GM19438 (cell line): ENCODE results near the gene MAPRE3.

Experiments used
- ATAC-seq: cut with Tn5 transposase; IDR thresholded peaks from one replicate; pipeline ENCODE4 v1.9.1; 2021; ENCODE audit warnings: low read depth; ENCODE audit not compliant: unreplicated experiment

Gene MAPRE3

DNA sequence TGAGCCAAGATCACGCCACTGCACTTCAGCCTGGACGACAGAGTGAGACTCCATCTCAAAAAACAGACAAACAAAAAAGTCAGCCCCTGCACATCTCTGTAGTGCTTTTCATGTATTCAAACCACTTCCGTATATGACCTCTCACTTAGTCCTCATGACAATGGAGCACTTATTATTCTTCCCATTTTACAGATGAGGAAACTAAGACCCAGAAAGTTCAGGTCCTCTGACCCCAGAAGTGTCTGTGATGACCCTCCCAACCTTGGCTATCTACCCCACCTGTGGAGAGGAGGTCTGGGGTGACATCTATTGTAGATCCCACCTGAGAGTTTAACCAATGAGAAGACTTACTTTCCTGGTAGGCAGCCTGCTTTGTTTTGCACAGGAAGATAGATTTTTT, 21.6 kb upstream of the MAPRE3 start:
- no peak for ATAC-seq

DNA sequence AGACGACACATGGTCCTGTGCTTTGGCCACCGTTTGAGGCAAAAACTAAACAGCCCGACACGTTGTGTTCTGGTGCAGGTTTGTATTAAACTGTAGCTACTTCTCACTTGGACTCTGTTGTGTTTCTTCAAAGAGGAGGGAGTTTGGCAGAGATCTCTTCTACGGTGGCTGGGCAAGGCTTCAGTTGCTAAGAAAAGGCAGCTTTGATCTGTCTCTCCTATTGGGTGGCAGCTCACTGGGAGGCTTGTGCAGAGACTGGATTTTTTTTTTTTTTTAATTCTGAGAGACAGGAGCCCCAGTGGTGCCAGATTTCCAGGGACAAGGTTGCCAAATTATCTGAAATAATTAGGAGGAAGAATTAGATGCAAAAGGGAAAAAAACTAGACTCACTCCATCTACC, 20.2 kb upstream of the MAPRE3 start:
- no peak for ATAC-seq

GRCh38 chr2:26951236-26951635, 19.2 kb upstream of the MAPRE3 start:
- no peak for ATAC-seq

- no peak for ATAC-seq
These were observed 18.1 kb upstream of the MAPRE3 start for GRCh38 chr2:26952374-26952773.

DNA sequence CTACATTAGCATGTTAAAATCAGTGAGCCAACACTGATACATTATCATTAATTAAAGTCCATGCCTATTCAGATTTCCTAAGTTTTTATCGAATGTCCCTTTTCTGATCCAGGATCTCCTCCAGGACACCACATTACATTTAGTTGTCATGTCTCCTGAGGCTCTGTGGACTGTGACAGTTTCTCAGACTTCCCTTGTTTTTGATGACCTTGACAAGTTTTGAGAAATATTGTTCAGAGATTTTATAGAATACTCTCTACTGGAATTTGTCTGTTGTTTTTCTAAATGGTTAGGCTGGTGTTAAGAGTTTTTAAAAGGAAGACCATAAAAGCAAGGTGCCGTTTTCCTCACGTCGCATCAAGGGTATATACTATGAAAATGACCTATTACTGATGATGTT, 16.3 kb upstream of the MAPRE3 start:
- no peak for ATAC-seq

DNA sequence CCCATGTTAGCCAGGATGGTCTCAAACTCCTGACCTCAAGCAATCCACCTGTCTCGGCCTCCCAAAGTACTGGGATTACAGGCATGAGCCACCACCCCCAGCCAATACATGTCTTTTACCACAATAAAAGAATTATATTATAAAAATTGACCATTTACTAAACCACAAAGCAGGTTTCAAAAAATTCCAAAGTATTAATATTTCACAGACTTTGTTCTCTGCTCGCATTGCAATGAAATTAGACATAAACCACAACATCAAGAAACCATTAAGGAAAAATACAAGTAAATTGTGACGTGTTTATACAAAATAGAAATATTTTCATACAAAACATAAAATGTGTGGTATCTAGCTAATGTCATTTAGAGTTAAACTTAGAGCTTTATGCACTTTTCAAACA, 13.4 kb upstream of the MAPRE3 start:
- ATAC-seq = no peak

DNA sequence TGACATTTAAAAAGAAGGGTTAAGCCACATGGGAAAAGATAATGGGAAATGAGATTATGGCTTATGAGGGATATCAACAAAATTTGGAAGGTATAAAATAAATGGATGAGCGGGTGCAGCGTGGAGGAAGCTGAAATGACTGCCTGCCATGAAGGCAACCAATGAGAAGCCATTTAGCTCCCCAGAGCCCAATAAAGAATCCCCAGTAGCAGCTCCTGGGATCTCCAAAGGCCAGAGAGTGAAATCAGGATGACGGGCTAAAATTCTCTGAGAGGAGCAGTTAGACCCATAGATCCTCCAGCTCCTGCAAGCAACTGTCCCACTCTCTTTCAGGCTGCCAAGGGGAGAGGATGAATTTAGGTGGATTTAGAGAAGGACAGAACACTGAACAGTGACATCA, 12.9 kb upstream of the MAPRE3 start:
- ATAC-seq = no peak

GRCh38 chr2:26959331-26959730, 11.1 kb upstream of the MAPRE3 start:
- no peak for ATAC-seq

DNA sequence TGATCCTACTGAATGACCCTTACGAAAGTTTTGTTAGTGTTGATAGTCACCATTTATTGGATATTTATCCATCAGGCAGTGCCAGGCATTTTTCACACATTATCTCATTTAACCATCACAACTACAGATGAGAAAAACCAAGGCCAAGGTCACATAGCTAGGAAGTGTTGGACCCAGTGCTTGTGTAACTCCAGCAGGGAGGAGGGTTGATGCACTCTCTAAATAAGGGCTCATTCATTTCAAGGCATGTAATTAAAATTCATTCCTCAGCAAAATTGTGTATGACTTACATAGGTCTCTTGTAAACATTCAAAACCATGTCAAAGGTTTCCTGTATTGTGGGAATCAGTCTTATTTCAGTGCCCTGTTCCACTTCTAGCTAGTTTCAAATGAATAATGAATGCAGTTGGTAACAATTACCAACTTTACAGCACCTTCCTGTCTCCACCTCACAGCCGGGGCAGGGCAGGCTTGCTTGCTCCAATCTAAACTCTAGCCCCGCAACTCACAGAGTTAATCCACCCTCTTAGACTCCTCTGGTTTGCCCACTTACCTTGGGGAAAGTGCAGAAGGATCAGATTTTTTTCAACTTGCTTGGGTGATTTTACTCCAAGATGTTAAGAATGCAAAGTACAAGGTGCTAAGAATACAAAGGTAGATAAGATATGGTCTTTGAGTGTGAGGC, 5.8 kb upstream of the MAPRE3 start:
- no peak for ATAC-seq

- ATAC-seq = no peak
These were observed 2.4 kb upstream of the MAPRE3 start for GRCh38 chr2:26968001-26968400.

- ATAC-seq = no peak
These were observed 1.2 kb upstream of the MAPRE3 start for GRCh38 chr2:26969077-26969844.

GRCh38 chr2:26970928-26971627, 641 bp downstream of the MAPRE3 start:
- no peak for ATAC-seq

DNA sequence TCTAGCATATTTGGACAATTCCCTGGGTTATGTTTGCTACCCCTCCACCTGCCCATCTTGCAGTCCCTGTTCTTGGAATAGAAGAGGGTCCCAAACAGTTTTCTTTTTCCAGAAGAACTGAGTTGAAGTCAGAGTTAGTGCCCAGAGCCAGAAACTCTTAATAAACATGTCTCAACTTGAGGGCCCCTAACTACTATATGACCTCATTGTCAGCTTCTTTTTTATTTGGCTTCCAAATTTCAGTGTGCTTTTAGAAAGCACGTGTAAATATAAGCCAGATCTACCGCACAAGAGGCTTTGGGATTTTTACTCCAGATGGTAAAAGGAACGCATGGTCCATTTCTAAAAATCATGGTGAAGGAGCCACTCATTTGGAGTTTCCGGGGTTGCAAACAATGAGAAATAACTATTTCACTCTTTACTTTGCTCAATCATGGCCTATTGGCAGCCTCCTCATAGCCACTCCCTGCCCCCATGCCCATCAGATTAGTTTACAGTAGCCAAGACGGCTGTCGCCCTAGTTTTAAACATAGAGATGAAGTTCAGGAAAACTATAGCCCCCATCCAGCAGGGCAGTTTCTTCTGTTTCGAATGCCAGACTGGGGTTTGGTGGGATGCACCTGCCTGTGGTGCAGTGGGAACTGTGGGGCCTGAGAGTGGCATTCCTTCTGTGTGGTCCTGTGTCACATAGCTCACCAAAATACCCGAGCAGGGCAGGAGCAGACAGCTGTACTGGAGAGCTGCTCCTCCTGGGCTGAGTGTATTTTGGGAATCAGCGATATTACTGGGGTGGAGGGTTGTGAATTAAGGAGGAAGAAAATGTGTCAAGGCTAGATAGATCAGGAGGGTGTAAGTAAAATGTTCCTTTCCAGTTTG, 1.7 kb downstream of the MAPRE3 start:
- ATAC-seq = no peak

DNA sequence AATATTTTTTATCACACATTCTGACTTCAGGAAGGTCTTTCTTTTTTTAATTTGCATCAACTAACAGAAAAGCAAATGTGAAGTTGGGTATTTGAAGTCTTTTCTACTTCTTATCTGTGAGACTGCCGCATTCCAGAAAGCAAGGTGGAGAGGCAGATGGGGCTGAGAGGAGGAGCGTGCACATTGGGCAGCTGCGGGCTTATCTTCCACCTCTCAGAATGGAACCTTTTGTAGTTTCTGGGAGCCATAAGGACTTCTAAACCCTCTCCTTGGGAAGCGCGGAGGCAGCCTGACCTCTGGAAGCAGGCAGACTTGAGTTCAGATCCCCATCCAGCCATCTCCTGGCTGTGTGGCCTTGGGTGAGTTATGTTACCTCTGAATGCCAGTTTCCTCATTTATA, 3.9 kb downstream of the MAPRE3 start:
- ATAC-seq = no peak

DNA sequence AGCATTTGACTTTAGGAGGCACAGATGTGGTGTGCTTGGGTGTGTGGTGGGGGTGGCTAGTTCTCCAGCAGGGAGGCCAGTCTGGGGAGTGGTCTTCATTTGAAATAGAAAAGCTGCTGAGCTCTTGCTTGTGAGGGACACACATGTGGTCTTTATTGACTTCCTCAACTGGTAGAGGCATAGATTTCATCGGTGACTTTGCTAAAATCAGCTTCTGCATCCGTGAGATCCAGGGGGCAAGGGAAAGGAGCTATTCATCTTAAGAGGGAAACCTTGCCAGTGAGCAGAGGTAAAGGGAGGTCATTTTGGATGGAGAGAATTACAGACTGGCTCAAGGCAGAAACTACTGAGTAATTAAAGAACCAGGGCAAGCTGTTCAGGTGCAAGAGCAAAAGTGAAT, 4.7 kb downstream of the MAPRE3 start:
- no peak for ATAC-seq

DNA sequence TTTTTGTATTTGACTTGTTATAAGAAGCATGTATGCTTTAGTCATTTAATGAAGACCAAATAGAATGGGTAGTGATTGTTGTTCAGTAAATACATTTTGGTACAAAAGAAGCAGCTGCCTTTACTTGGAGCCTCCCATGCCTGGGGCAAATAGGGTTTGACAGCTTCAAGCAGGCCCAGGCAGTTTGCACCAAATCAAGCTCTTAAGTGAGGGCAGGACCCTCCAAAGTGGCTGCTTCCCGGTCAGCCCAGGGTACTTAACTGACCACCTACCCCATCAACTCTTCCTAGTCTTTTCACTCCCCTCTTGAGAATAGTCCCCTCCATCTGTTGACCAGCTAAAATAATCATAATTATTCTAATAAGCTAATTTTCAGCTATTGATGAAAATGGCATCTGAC, 5.2 kb downstream of the MAPRE3 start:
- ATAC-seq = no peak

- ATAC-seq = no peak
These were observed 5.8 kb downstream of the MAPRE3 start for GRCh38 chr2:26976237-26976636.

DNA sequence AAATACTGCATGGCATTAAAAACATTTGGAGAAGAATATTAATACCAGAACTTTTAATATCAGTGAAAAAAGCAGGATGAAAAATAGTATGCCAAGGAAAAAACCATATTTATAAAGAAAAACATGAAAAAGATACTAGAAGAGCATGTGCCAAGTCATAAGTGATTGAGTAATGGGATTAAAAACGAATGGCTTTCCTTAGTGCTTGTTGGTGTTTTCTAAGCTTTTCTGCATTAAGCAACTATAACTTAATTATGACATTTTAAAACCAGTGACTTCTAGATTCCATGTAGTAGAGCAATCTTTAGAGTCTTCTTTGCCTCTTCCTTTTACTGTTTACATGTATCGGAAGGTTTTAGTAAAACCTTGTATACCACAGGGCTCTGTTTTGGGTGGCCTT, 6.6 kb downstream of the MAPRE3 start:
- no peak for ATAC-seq

- ATAC-seq = no peak
These were observed 7.7 kb downstream of the MAPRE3 start for GRCh38 chr2:26978061-26978596.

DNA sequence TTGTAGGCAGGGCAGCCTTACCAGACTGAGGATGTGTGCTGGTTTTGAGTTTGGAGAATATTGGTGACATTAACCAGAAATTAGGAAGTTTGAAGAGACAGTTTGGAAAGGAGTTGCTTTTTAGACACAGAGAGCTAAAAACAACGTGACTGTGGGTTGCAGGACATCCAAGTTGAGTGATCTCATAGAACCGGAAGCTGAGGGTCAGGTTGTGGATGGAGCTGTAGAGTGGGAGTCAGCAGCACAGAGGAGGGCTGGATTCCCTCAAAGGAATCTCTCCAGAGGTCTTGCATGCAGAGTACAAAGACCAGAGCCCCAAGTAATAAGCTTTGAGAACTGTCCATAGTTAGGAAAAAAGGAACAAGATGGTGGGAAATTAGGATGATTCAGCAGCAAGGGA, 9.3 kb downstream of the MAPRE3 start:
- no peak for ATAC-seq

GRCh38 chr2:26980971-26981370, 10.5 kb downstream of the MAPRE3 start:
- no peak for ATAC-seq
